Hepatocyte (in vitro differentiated cells): Measurements from ENCODE around the gene PNMA1. TPM values are rescaled to one million over a fixed set of nuclear protein-coding genes. Genes with fewer than 3 reads are reported as not detected.

Source experiments
- DNase-seq: peaks from one replicate; pipeline ENCODE4 v3.0.0-alpha.2; 2016; ENCODE audit warnings: low spot score
- H2AFZ ChIP-seq: fragments of 200-600 bp; sonication (generic); 2 replicates; pipeline ENCODE4 v1.6.0; 2016; ENCODE audit warnings: antibody characterized with exemption, mild to moderate bottlenecking
- H3K27ac ChIP-seq: fragments of 200-600 bp; sonication (generic); 2 replicates; pipeline ENCODE4 v1.5.1; 2016; ENCODE audit warnings: mild to moderate bottlenecking
- H3K27me3 ChIP-seq: fragments of 200-600 bp; sonication (generic); 2 replicates; pipeline ENCODE4 v1.6.1; 2016
- H3K36me3 ChIP-seq: fragments of 200-600 bp; sonication (generic); replicated peaks from 2 replicates; pipeline ENCODE4 v1.5.1; 2016; ENCODE audit warnings: low read depth; ENCODE audit not compliant: insufficient read depth
- H3K4me1 ChIP-seq: fragments of 200-600 bp; sonication (generic); 2 replicates; pipeline ENCODE4 v1.5.1; 2016; ENCODE audit warnings: mild to moderate bottlenecking, moderate library complexity; ENCODE audit not compliant: insufficient read depth
- H3K4me2 ChIP-seq: fragments of 200-600 bp; sonication (generic); 2 replicates; pipeline ENCODE4 v1.6.0; 2016
- H3K4me3 ChIP-seq: fragments of 200-600 bp; sonication (generic); 2 replicates; pipeline ENCODE4 v1.5.1; 2016; ENCODE audit warnings: mild to moderate bottlenecking
- H3K79me2 ChIP-seq: fragments of 200-600 bp; sonication (generic); 2 replicates; pipeline ENCODE4 v1.6.0; 2017; ENCODE audit warnings: mild to moderate bottlenecking
- H3K9me2 ChIP-seq: fragments of 200-600 bp; sonication (generic); replicated peaks from 2 replicates; pipeline ENCODE4 v1.6.0; 2017; ENCODE audit warnings: mild to moderate bottlenecking; ENCODE audit not compliant: insufficient read depth
- H3K9me3 ChIP-seq: fragments of 200-600 bp; sonication (generic); 2 replicates; pipeline ENCODE4 v1.5.1; 2016; ENCODE audit warnings: low read depth, mild to moderate bottlenecking
- H4K20me1 ChIP-seq: fragments of 200-600 bp; sonication (generic); 2 replicates; pipeline ENCODE4 v1.6.0; 2016; ENCODE audit warnings: mild to moderate bottlenecking; ENCODE audit not compliant: insufficient read depth, poor library complexity, severe bottlenecking
- CTCF ChIP-seq: fragments of 200-600 bp; sonication (generic); IDR thresholded peaks from 2 replicates; pipeline ENCODE4 v1.5.1; 2016; ENCODE audit warnings: antibody characterized with exemption, mild to moderate bottlenecking; ENCODE audit not compliant: poor library complexity
- EZH2 ChIP-seq: fragments of 200-600 bp; sonication (generic); IDR thresholded peaks from 2 replicates; pipeline ENCODE4 v1.6.1; 2016; ENCODE audit warnings: antibody characterized with exemption, mild to moderate bottlenecking, borderline replicate concordance
- EZH2phosphoT487 ChIP-seq: fragments of 200-600 bp; sonication (generic); IDR thresholded peaks from one replicate; pipeline ENCODE4 v1.6.1; 2018; ENCODE audit warnings: antibody characterized with exemption, mild to moderate bottlenecking, low read depth, moderate library complexity; ENCODE audit not compliant: unreplicated experiment, severe bottlenecking
- WGBS: methylation state at CpG from one replicate; pipeline ENCODE4 v1.1.6; 2016; ENCODE audit warnings: low lambda C conversion rate; ENCODE audit errors: missing lambda C conversion rate; 5-methylcytosine and 5-hydroxymethylcytosine counted together
- polyA plus RNA-seq: library from polyadenylated mRNA; unstranded; fragments of >200 nt; fragmentation: Nextera tagmentation; extraction: Ambion mirVana; gene quantifications from 2 replicates; pipeline ENCODE4 v1.2.1, GENCODE V29; 2016
- total RNA-seq: library from RNA; depleted of rRNA; stranded (reverse); fragments of >200 nt; gene quantifications from 2 replicates; pipeline ENCODE4 v1.2.3, GENCODE V29; 2014

Gene PNMA1
- total and polyA plus RNA-seq, 2 experiments from 2014 or later, result 27.3 to 45.7 TPM

- no peaks in the 10 kb centered on the region for H3K9me2 ChIP-seq
- no peaks in the 10 kb centered on the region for H3K27me3 ChIP-seq
- no peaks in the 10 kb centered on the region for H3K9me3 ChIP-seq
- H3K79me2 ChIP-seq, result peaks cover 93% of the 10 kb centered on the region
- H4K20me1 ChIP-seq, result peaks cover 80% of the 10 kb centered on the region
- TF ChIP-seq CTCF (no peak), EZH2phosphoT487 (no peak)
- no peak overlapping the region for H2AFZ ChIP-seq
- H3K36me3 ChIP-seq, result no peaks in the 10 kb centered on the region
- peak; percentile 83 for DNase-seq
- H3K4me3 ChIP-seq, result no peak overlapping the region
- peak overlapping the region; percentile 70 for H3K4me2 ChIP-seq
- H3K27ac ChIP-seq, result peak overlapping the region; percentile 94
- H3K4me1 ChIP-seq, result peaks cover 66% of the 10 kb centered on the region
- WGBS, result 20% methylated on average over 5 of the region's 12 CpGs
Observed at GRCh38 chr14:73741386-73741875, 27.2 kb upstream of the PNMA1 start.

- no peaks in the 10 kb centered on the region for H3K9me3 ChIP-seq
- peaks cover 74% of the 10 kb centered on the region for H4K20me1 ChIP-seq
- H3K27me3 ChIP-seq, result no peaks in the 10 kb centered on the region
- no peaks in the 10 kb centered on the region for H3K36me3 ChIP-seq
- TF ChIP-seq CTCF (no peak), EZH2phosphoT487 (no peak), EZH2 (no peak)
- no peak overlapping the region for H3K4me3 ChIP-seq
- peak; percentile 71 for DNase-seq
- 42% methylated on average over 9 of the region's 9 CpGs for WGBS
- H3K4me2 ChIP-seq, result peak overlapping the region; percentile 70
- H2AFZ ChIP-seq, result no peak overlapping the region
- peak overlapping the region; percentile 94 for H3K27ac ChIP-seq
- H3K9me2 ChIP-seq, result no peaks in the 10 kb centered on the region
- H3K4me1 ChIP-seq, result peaks cover 60% of the 10 kb centered on the region
- peaks cover 88% of the 10 kb centered on the region for H3K79me2 ChIP-seq
Observed at GRCh38 chr14:73740618-73741326, 26.6 kb upstream of the PNMA1 start.

GRCh38 chr14:73739899-73740617 is 25.9 kb upstream of the PNMA1 start:
- no peak for TF ChIP-seq EZH2phosphoT487
- TF ChIP-seq EZH2, result no peak
- TF ChIP-seq CTCF, result no peak
- H3K27ac ChIP-seq, result peak overlapping the region; percentile 94
- peak overlapping the region; percentile 70 for H3K4me2 ChIP-seq
- no peak overlapping the region for H3K4me3 ChIP-seq
- 87% methylated on average over 12 of the region's 12 CpGs for WGBS
- no peaks in the 10 kb centered on the region for H3K36me3 ChIP-seq
- no peaks in the 10 kb centered on the region for H3K9me2 ChIP-seq
- no peaks in the 10 kb centered on the region for H3K9me3 ChIP-seq
- no peak overlapping the region for H2AFZ ChIP-seq
- H3K27me3 ChIP-seq, result no peaks in the 10 kb centered on the region
- H4K20me1 ChIP-seq, result peaks cover 67% of the 10 kb centered on the region
- peak; percentile 7 for DNase-seq
- H3K79me2 ChIP-seq, result peaks cover 88% of the 10 kb centered on the region
- H3K4me1 ChIP-seq, result peaks cover 52% of the 10 kb centered on the region
